ENCODE measurements around the gene CTDSPL. TPM values are rescaled to one million over a fixed set of nuclear protein-coding genes. Genes with fewer than 3 reads are reported as not detected.

Gene CTDSPL
- total and polyA plus RNA-seq, 2 of the 13 experiments (the other 11 are each of a cell fraction or from before 2014, with no cell fraction given): 26.1 to 142 TPM

DNA sequence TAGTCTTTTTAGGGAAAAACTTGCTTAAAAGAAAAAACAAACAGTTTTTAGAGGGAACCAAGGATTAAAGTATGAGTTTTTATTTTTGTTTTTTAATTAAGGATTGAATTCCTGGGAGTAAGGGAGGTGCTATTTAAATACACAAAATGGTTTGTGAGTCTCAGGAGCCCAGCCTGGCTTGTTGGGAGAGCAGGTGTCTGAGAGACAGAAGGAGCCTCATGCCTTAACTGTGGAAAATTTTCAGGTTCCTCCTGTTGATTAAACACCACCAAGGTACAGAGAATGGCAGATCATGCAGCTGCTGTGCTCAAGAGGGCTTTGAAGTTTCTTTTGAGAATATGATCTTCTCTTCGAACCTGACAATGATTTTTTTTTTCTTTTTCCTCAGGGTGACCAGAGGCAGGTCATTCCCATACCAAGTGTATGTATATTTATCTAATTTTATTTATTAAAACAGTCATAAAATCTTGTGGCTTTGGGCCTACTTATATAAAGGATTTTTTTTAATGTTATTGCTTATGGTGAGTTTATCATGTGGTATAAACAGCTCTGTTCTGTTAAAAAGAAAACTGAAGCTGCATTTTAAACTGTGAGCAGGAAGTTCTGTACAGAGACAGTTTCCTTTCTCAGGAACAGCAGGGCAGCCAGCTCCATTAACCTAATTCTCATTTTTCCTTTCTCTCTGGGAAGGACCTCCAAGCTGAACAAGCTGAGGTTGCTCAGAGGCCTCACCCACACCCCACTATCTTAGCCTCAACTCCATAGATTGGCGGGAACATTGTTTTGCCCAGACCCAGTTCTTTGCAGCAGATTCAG lies 95.3 kb downstream of the CTDSPL start:
- no TSS peak for BruUV-seq (replicated peaks)
- POLR2A ChIA-PET: interaction anchor here (1.0 kb wide), 1 partner anchor 48 kb away, joined by 3 read pairs; no protein-coding TSS in a partner anchor
- in situ Hi-C loops (cut with HindIII; ENCODE audit: extremely low pct_ligation_motif_present, low pct_unique_long_range_greater_than_20kb): no loop called here

More for the DNA sequence above, 95.3 kb downstream of the CTDSPL start:
- H3K4me3 ChIP-seq (replicated peaks in 1 of 3; ENCODE audit: insufficient read depth in 1 of 3, low read depth in 2 of 3, low read length in 3 of 3): no peak overlapping the region
- no peak overlapping the region for H3K9ac ChIP-seq (ENCODE audit: insufficient read depth, low read depth, low read length)
- H3K4me2 ChIP-seq (ENCODE audit: low read depth, low read length): no peak overlapping the region
- H2AFZ ChIP-seq (ENCODE audit: low read length): no peak overlapping the region
- H3K79me2 ChIP-seq (ENCODE audit: insufficient read depth, low read length): no peaks in the 10 kb centered on the region
- no peaks in the 10 kb centered on the region for H3K9me3 ChIP-seq (ENCODE audit: low read length)
- DNase-seq (ENCODE audit: low spot score) (no peak), FAIRE-seq (no peak), ATAC-seq (no peak)
- peaks cover 8% of the 10 kb centered on the region for H3K4me1 ChIP-seq (ENCODE audit: insufficient read depth, low read length)
- H3K36me3 ChIP-seq (replicated peaks in 1 of 2; ENCODE audit: control insufficient read depth in 1 of 2, insufficient read depth in 2 of 2, low read length in 2 of 2): peaks cover 15 to 51% of the 10 kb centered on the region in 2 experiments
- H4K20me1 ChIP-seq (ENCODE audit: insufficient read depth, low read length): no peaks in the 10 kb centered on the region
- H3K27me3 ChIP-seq (ENCODE audit: control insufficient read depth in 1 of 2, insufficient read depth in 2 of 2, low read length in 2 of 2): no peaks in the 10 kb centered on the region
- CTCF ChIA-PET (ENCODE audit: low intra/inter-chr PET ratio, low total read pairs): no interaction called here
- 97% methylated on average over 2 of the region's 2 CpGs for WGBS (ENCODE audit: low lambda C conversion rate)
- intact Hi-C loops (cut with micrococcal nuclease; ENCODE audit: unreplicated experiment): no loop called here
- TF ChIP-seq MLLT10 (CRISPR knock-in tag; IDR thresholded peaks at IDR 0.05) (no peak), ZNF709 (CRISPR knock-in tag; IDR thresholded peaks at IDR 0.05) (no peak), ZNF746 (CRISPR knock-in tag; IDR thresholded peaks at IDR 0.05) (no peak), REXO4 (CRISPR knock-in tag; IDR thresholded peaks at IDR 0.05; ENCODE audit: borderline replicate concordance) (no peak), ZNF777 (CRISPR knock-in tag; IDR thresholded peaks at IDR 0.05) (no peak), ZBTB1 (CRISPR knock-in tag; IDR thresholded peaks at IDR 0.05; ENCODE audit: borderline replicate concordance) (no peak), BCL6 (CRISPR knock-in tag; IDR thresholded peaks at IDR 0.05) (no peak), ZNF850 (CRISPR knock-in tag; conservative IDR thresholded peaks at IDR 0.05) (no peak), IKZF4 (CRISPR knock-in tag; IDR thresholded peaks at IDR 0.05; ENCODE audit: borderline replicate concordance, low read depth, not compliant biosample characterization) (no peak), FOXJ3 (CRISPR knock-in tag; IDR thresholded peaks at IDR 0.05; ENCODE audit: borderline replicate concordance) (no peak)
- TF ChIP-seq, protein P1, sequence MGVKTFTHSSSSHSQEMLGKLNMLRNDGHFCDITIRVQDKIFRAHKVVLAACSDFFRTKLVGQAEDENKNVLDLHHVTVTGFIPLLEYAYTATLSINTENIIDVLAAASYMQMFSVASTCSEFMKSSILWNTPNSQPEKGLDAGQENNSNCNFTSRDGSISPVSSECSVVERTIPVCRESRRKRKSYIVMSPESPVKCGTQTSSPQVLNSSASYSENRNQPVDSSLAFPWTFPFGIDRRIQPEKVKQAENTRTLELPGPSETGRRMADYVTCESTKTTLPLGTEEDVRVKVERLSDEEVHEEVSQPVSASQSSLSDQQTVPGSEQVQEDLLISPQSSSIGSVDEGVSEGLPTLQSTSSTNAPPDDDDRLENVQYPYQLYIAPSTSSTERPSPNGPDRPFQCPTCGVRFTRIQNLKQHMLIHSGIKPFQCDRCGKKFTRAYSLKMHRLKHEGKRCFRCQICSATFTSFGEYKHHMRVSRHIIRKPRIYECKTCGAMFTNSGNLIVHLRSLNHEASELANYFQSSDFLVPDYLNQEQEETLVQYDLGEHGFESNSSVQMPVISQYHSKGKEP (CRISPR knock-in tag; IDR thresholded peaks at IDR 0.05): no peak
- TF ChIP-seq, protein P2, sequence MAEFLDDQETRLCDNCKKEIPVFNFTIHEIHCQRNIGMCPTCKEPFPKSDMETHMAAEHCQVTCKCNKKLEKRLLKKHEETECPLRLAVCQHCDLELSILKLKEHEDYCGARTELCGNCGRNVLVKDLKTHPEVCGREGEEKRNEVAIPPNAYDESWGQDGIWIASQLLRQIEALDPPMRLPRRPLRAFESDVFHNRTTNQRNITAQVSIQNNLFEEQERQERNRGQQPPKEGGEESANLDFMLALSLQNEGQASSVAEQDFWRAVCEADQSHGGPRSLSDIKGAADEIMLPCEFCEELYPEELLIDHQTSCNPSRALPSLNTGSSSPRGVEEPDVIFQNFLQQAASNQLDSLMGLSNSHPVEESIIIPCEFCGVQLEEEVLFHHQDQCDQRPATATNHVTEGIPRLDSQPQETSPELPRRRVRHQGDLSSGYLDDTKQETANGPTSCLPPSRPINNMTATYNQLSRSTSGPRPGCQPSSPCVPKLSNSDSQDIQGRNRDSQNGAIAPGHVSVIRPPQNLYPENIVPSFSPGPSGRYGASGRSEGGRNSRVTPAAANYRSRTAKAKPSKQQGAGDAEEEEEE (CRISPR knock-in tag; IDR thresholded peaks at IDR 0.05; ENCODE audit: borderline replicate concordance): no peak
- TF ChIP-seq, protein P3, sequence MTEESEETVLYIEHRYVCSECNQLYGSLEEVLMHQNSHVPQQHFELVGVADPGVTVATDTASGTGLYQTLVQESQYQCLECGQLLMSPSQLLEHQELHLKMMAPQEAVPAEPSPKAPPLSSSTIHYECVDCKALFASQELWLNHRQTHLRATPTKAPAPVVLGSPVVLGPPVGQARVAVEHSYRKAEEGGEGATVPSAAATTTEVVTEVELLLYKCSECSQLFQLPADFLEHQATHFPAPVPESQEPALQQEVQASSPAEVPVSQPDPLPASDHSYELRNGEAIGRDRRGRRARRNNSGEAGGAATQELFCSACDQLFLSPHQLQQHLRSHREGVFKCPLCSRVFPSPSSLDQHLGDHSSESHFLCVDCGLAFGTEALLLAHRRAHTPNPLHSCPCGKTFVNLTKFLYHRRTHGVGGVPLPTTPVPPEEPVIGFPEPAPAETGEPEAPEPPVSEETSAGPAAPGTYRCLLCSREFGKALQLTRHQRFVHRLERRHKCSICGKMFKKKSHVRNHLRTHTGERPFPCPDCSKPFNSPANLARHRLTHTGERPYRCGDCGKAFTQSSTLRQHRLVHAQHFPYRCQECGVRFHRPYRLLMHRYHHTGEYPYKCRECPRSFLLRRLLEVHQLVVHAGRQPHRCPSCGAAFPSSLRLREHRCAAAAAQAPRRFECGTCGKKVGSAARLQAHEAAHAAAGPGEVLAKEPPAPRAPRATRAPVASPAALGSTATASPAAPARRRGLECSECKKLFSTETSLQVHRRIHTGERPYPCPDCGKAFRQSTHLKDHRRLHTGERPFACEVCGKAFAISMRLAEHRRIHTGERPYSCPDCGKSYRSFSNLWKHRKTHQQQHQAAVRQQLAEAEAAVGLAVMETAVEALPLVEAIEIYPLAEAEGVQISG (CRISPR knock-in tag; IDR thresholded peaks at IDR 0.05): no peak
- no peak overlapping the region for H3K27ac ChIP-seq (ENCODE audit: extremely low read length, insufficient read depth, low read length)

All from HepG2 (cell line).